Right lobe of liver (tissue), 4 donors: Measurements from ENCODE around the gene GREB1.

Experiments
- POLR2A ChIP-seq: fragments of 450-650 bp; IDR thresholded peaks from one replicate; pipeline ENCODE4 v1.6.1; 2017; ENCODE audit warnings: antibody characterized with exemption, mild to moderate bottlenecking
- TF ChIP-seq, protein P1 (sequence below), 4 donors: fragments of 200-600 bp in 3 of 4; fragments of 450-650 bp in 1 of 4; IDR thresholded peaks; one replicate each; pipeline versions ENCODE4 v1.5.1 to v1.8.0; 2016 to 2022; ENCODE audit warnings: antibody characterized with exemption in 4 of 4, mild to moderate bottlenecking in 2 of 4
- donor health status: DM: no; HTN: no; CAD: no.
- donor health status: DM: no; HTN: no; CAD: no.
- donor health status: DM: no; HTN: yes; CAD: no.

DNA sequence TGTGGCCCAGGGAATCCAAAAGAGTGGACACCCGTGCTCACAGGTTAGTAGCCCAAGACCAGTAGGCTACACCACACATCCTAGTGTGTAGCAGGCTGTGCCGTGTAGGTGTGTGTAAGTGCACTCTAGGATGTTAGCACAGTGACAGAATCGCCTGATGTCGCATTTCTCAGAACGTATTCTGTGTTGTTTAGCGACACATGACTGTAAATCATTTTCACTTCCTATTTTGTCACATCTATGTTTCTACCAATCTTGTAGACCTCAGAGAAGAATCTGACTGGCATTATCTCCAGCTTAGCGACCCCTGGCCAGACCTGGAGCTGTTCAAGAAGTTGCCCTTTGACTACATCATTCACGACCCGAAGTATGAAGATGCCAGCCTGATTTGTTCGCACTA lies 91.0 kb downstream of the GREB1 start:
- TF ChIP-seq, protein P1, sequence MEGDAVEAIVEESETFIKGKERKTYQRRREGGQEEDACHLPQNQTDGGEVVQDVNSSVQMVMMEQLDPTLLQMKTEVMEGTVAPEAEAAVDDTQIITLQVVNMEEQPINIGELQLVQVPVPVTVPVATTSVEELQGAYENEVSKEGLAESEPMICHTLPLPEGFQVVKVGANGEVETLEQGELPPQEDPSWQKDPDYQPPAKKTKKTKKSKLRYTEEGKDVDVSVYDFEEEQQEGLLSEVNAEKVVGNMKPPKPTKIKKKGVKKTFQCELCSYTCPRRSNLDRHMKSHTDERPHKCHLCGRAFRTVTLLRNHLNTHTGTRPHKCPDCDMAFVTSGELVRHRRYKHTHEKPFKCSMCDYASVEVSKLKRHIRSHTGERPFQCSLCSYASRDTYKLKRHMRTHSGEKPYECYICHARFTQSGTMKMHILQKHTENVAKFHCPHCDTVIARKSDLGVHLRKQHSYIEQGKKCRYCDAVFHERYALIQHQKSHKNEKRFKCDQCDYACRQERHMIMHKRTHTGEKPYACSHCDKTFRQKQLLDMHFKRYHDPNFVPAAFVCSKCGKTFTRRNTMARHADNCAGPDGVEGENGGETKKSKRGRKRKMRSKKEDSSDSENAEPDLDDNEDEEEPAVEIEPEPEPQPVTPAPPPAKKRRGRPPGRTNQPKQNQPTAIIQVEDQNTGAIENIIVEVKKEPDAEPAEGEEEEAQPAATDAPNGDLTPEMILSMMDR (IDR thresholded peaks at IDR 0.05), result no peak
- TF ChIP-seq POLR2A, result no peak
